NT2/D1 (cell line): ENCODE results near the gene VPS33B.

Experiments used
- SUZ12 ChIP-seq: IDR thresholded peaks from 2 replicates; pipeline ENCODE4 v1.6.1; 2011; ENCODE audit not compliant: insufficient read length, insufficient read depth; ENCODE audit errors: extremely low read depth
- YY1 ChIP-seq: IDR thresholded peaks from 2 replicates; pipeline ENCODE4 v1.6.1; 2011; ENCODE audit not compliant: insufficient read length, insufficient read depth
- ZNF274 ChIP-seq: IDR thresholded peaks from 2 replicates; pipeline ENCODE4 v1.6.1; 2011; ENCODE audit warnings: mild to moderate bottlenecking, low read depth, low read length

DNA sequence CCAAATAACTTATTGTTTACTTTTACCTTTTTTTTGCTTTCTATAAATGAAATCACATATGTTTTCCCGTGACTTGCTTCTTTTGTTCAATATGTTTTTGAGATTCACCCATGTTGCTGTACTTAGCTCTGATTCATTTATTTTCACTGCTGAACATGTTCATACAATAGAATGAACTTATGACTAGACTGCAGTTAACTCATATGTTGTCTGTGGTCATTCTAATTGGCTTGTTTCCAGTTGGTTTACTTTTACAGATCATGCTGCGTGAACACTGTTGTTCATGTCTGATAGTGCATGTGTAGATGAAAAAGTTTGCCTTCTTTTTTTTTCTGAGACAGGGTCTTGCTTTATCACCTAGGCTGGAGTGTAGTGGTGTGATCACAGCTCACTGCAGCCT is 46.0 kb upstream of the VPS33B start:
- TF ChIP-seq ZNF274 (no peak), SUZ12 (no peak), YY1 (no peak)
